Measurements from ENCODE around the gene HACD1. TPM values are rescaled to one million over a fixed set of nuclear protein-coding genes. Genes with fewer than 3 reads are reported as not detected.
"Not testable (repeated sequence)": the region's sequence is repeated elsewhere in the genome, so short reads cannot be mapped to it uniquely, and the experiment has no call there.

HACD1 gene
- total RNA-seq, 4 donors from 2014 or later = 51.9 to 79.9 (median 71.2) TPM

- H3K9me3 ChIP-seq = no peaks in the 10 kb centered on the region
- H3K4me1 ChIP-seq = peaks cover 0 to 7% (median 0%) of the 10 kb centered on the region in 4 donors
- no peak overlapping the region for H3K4me3 ChIP-seq
- peaks cover 12 to 42% (median 23%) of the 10 kb centered on the region in 4 donors for H3K36me3 ChIP-seq
- no peak overlapping the region for H3K27ac ChIP-seq (replicated peaks in 1 of 4)
- intact Hi-C loops (cut with DNase I) = no loop called here
- WGBS = 92% methylated on average over 3 of the region's 3 CpGs
- TF ChIP-seq CTCF (IDR thresholded peaks at IDR 0.05) = no peak
- no peak for TF ChIP-seq EP300 (IDR thresholded peaks at IDR 0.05)
- no peak for TF ChIP-seq POLR2AphosphoS5 (IDR thresholded peaks at IDR 0.05)
- no peak for DNase-seq (ENCODE audit: extremely low spot score)
- no peaks in the 10 kb centered on the region for H3K27me3 ChIP-seq
Observed at GRCh38 chr10:17597386-17597785, 19.8 kb downstream of the HACD1 start.

- DNase-seq (ENCODE audit: extremely low spot score) = no peak
- no peaks in the 10 kb centered on the region for H3K27me3 ChIP-seq
- no peaks in the 10 kb centered on the region for H3K9me3 ChIP-seq
- no peak for TF ChIP-seq EP300 (IDR thresholded peaks at IDR 0.05)
- TF ChIP-seq POLR2A (IDR thresholded peaks at IDR 0.05; ENCODE audit: low read depth) = no peak
- TF ChIP-seq CTCF (IDR thresholded peaks at IDR 0.05) = no peak
- TF ChIP-seq POLR2AphosphoS5 (IDR thresholded peaks at IDR 0.05) = no peak
- intact Hi-C loops (cut with DNase I) = no loop called here
- H3K36me3 ChIP-seq = peaks cover 10 to 28% (median 18%) of the 10 kb centered on the region in 4 donors
- H3K27ac ChIP-seq (replicated peaks in 1 of 4) = no peak overlapping the region
- 86% methylated on average over 6 of the region's 6 CpGs for WGBS
- no peaks in the 10 kb centered on the region for H3K4me1 ChIP-seq
- H3K4me3 ChIP-seq = no peak overlapping the region
Observed at GRCh38 chr10:17590969-17591645, 26.1 kb downstream of the HACD1 start.

- peaks cover 10 to 22% (median 16%) of the 10 kb centered on the region in 4 donors for H3K36me3 ChIP-seq
- H3K4me1 ChIP-seq; intact Hi-C loops (cut with DNase I); H3K27ac ChIP-seq (replicated peaks in 1 of 4); H3K27me3 ChIP-seq; DNase-seq (ENCODE audit: extremely low spot score); H3K4me3 ChIP-seq; H3K9me3 ChIP-seq: not testable (repeated sequence)
- 100% methylated on average over 1 of the region's 1 CpG for WGBS
Observed at GRCh38 chr10:17589316-17589715, 27.9 kb downstream of the HACD1 start.

- 77% methylated on average over 2 of the region's 2 CpGs for WGBS
- intact Hi-C loops (cut with DNase I) = no loop called here
Observed at GRCh38 chr10:17588420-17588819, 28.8 kb downstream of the HACD1 start.

GRCh38 chr10:17587321-17587720 lies 29.9 kb downstream of the HACD1 start:
- H3K9me3 ChIP-seq; DNase-seq (ENCODE audit: extremely low spot score); intact Hi-C loops (cut with DNase I); H3K27ac ChIP-seq (replicated peaks in 1 of 4); H3K4me3 ChIP-seq; H3K4me1 ChIP-seq; H3K27me3 ChIP-seq; H3K36me3 ChIP-seq: not testable (repeated sequence)
- 74% methylated on average over 4 of the region's 6 CpGs for WGBS

More at GRCh38 chr10:17588420-17588819, 28.8 kb downstream of the HACD1 start:
- no peak for TF ChIP-seq EP300 (IDR thresholded peaks at IDR 0.05)
- no peak for TF ChIP-seq CTCF (IDR thresholded peaks at IDR 0.05)
- TF ChIP-seq POLR2AphosphoS5 (IDR thresholded peaks at IDR 0.05) = no peak
- no peak for TF ChIP-seq POLR2A (IDR thresholded peaks at IDR 0.05; ENCODE audit: low read depth)
- Histone ChIP-seq H3K9me3 (no peaks in the 10 kb centered on the region), H3K4me1 (no peaks in the 10 kb centered on the region), H3K27ac (replicated peaks in 1 of 4) (no peak overlapping the region), H3K36me3 (peaks cover 3 to 19% (median 13%) of the 10 kb centered on the region in 4 donors), H3K27me3 (no peaks in the 10 kb centered on the region), H3K4me3 (no peak overlapping the region)
- no peak for DNase-seq (ENCODE audit: extremely low spot score)

GRCh38 chr10:17586821-17587234 lies 30.3 kb downstream of the HACD1 start:
- no peaks in the 10 kb centered on the region for H3K27me3 ChIP-seq
- H3K27ac ChIP-seq (replicated peaks in 1 of 4) = no peak overlapping the region
- WGBS = 42% methylated on average over 6 of the region's 6 CpGs
- TF ChIP-seq CTCF (IDR thresholded peaks at IDR 0.05) (no peak), POLR2AphosphoS5 (IDR thresholded peaks at IDR 0.05) (no peak), EP300 (IDR thresholded peaks at IDR 0.05) (no peak), POLR2A (IDR thresholded peaks at IDR 0.05; ENCODE audit: low read depth) (no peak)
- DNase-seq (ENCODE audit: extremely low spot score) = no peak
- peaks cover 0 to 8% (median 2%) of the 10 kb centered on the region in 4 donors for H3K36me3 ChIP-seq
- H3K4me1 ChIP-seq = no peaks in the 10 kb centered on the region
- H3K4me3 ChIP-seq = no peak overlapping the region
- H3K9me3 ChIP-seq = no peaks in the 10 kb centered on the region
- intact Hi-C loops (cut with DNase I) = no loop called here

Data from esophagus muscularis mucosa (tissue), 4 donors.